HG02588 (cell line): ENCODE measurements around the gene C1orf105.
"Not testable (repeated sequence)": the region's sequence is repeated elsewhere in the genome, so short reads cannot be mapped to it uniquely, and the experiment has no call there.

Experiments
- ATAC-seq: cut with Tn5 transposase; IDR thresholded peaks from one replicate; pipeline ENCODE4 v1.9.1; 2021; ENCODE audit warnings: mild to moderate bottlenecking, moderate library complexity; ENCODE audit not compliant: unreplicated experiment

Gene C1orf105

DNA sequence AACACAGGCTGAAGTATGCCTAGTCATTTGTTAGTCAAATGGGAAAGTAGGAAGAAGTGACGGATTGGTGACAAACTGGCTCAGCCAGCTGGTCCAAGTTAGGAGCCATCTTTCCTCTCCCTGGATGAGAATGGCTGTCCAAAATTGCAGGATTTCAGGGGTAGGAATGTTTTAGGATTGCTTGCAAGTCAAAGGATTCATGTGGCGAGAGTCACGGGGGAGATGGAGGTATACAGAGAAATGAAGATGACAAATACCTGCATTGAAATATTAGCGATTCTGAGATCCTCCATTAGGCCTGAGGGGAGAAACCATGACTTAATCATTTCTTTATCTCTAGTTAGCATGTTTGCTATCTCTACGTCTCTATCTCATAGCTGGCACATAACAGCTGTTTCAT, 65.1 kb downstream of the C1orf105 start:
- ATAC-seq: no peak

DNA sequence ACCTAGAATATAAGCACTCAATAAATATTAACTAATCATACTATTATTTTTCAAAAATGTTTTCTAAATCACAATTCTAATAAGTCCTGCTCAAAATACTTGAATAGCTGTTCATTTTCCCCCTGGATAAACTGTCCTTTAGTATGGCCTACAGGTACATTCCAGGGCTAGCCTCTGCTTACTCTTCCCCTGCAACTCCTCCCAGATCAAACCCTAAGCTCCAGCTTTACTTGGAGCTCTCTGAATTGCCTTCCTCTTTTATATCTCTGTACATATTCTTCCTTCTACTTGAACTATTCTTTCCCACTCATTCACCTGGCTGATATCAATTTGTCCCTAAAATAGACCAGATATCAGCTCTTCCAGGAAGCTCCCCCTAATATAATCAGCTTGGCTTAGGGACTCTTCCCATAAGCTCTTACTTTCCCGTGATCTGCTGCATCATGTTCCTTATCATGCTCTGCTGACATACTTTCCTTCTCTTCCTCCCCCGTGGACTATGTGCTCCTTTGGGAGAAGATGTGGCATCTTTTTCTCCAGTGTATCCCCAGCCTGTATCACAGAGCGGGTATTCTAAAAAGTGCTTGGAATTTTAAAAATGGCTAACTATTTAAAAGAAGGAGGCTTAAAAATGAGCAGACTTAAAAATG, 66.4 kb downstream of the C1orf105 start:
- ATAC-seq: no peak

DNA sequence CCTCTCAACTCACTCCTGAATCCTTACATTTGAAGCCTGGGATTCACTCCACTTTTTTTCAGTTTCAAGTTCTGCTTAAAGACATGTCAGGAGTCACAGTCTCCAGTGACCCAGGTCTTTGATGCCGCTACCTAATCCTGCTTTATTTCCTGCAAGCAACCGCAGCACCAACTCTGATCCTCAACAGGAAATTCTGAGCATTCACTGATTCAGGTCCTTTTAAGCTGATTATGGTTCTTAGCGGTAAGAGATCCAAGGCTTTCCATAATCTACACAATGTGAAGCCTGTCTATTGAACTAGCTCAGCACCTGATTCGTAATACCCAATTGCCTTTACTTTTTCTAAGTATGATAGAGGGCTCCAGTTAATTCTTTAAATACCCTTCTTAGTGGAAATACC, 67.1 kb downstream of the C1orf105 start:
- no peak for ATAC-seq

DNA sequence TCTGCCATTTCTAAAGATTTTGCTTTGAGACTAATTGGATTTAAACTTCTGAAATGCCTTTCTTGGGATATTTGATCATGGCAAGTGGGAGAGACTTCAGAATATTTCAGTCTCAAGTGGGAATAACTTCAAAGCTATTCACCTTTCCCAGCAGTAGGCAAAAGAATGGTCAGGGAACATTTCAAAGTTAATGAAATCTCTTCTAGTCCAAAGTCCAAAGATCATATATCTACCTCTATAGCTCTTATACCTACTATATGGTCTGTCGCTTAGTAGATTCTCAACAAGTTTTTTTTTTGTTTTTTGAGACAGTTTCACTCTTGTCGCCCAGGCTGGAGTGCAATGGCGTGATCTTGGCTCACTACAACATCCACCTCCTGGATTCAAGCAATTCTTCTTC, 67.9 kb downstream of the C1orf105 start:
- no peak for ATAC-seq

DNA sequence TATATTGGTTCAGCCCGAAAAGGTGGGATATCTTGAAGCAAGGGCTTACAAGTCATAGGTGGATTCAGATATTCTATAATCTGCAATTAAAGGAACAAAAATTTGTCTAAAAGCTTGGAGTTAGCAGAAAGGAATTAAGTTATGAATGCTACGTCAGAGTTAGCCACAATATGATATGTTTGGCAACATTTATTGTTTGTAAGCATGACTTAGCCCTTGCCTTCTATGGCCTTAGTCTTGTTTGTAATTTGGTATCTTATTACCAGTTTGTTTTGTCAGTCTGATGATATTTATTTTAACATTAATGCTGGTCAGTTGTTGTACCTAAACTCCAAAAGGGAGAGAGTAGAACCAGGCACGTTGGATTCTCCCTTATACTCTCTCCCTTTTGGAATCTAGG, 69.4 kb downstream of the C1orf105 start:
- ATAC-seq: no peak

DNA sequence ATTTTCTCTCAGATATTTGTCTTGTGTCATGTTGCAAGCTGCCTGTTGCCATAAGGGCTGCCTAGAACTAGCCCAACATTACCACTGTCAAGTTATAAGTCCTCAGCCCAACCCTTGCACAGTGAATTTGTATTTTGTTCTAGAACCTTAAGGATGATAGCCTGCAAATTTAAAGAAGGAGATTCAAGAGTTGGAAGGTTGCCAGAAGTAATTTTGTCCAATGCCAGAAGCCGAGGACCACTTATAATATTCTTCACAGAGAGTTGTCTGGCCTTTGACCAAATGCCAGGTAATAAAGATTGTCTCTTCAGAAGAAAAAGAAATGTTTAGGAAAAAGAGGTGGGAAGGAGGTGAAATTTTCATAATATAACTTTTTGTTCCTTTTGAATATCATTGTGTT, 71.9 kb downstream of the C1orf105 start:
- ATAC-seq: no peak

DNA sequence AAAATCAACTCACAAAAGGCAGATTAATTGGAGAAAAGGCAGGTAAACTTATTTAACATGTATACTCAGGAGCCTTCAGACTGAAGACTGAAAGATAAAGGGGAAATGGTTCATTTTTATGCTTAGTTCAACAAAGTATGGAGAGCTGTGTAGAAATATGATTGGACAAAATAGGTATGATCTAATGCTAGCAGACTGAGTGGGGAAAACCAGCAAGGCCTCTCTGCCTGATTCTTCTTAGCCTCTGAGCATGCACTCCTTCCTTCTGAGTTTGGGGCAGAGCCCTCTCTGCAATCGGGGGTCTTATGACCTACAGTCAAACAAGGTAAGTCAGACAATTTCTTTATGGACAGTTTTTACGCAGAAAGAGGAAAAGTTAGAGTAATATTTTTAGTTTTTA, 73.7 kb downstream of the C1orf105 start:
- ATAC-seq: no peak

DNA sequence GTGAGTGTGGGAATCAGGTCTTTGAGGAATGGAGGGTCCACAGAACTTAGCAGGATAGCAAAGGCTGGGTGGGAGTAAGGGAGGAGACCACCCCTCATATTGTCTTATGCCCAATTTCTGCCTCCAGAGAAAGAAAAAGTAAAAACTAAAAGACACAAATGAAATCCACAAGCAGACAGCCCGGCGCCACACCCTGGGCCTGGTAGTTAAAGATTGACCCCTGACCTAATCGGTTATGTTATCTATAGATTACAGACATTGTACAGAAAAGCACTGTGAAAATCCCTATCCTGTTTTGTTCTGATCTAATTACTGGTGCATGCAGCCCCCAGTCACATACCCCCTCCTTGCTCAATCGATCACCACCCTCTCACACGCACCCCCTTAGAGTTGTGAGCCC, 75.6 kb downstream of the C1orf105 start:
- ATAC-seq: not testable (repeated sequence)

DNA sequence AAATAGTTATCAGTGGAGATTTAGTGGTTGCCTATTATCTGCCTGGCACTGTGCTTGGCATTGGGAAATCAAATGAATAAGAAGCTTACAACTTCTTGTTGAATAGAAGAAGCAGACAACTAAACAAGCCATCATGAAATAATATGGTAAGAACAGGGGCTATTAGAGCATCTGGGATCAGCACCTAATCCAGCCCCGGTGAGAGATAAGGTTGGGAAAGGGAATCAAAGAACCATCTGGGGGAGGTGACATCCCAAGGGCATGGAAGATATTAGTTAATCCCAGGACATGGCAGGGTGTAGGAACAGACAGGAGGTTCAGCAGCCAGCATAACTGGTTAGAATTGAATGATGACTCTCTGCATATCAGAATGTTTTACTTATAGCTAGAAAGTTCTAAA, 76.2 kb downstream of the C1orf105 start:
- no peak for ATAC-seq

DNA sequence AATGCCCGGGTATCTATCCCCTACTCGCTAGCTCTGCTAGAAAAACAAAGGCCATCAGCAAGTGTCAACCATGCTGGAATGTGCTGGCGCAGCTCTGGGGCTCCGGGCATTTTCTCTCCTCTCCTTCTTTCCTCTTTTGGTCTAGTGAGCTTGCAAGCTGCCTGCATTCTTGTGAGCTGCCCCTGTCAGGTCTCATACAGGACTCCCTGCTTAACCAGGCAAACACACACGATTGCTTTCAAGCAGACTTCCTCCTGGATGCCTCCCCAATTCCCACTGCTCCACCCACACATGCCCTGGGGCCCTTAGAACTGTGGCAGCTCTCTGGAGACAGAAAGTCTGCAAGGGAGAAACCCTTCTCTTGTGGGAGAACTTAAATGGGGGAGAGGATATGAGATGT, 76.7 kb downstream of the C1orf105 start:
- no peak for ATAC-seq

DNA sequence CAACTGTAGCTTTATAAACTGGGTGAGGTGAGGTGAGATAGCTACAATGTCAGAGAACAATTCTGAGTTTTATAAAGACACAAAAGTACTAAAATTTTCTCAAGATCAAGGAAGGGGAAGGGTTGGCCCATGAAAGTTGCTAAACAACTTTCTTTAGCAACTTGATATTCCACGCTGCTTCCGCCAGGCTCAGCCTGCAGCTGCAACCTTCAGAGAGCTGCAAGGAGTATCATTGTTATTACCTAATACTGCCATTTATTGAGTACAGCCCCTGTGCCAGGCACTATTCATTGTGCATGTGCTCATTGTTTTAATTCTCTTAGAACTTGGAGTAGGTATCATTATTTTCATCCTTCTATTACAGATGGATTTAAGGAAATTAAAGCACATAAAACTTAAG, 78.4 kb downstream of the C1orf105 start:
- ATAC-seq: no peak

DNA sequence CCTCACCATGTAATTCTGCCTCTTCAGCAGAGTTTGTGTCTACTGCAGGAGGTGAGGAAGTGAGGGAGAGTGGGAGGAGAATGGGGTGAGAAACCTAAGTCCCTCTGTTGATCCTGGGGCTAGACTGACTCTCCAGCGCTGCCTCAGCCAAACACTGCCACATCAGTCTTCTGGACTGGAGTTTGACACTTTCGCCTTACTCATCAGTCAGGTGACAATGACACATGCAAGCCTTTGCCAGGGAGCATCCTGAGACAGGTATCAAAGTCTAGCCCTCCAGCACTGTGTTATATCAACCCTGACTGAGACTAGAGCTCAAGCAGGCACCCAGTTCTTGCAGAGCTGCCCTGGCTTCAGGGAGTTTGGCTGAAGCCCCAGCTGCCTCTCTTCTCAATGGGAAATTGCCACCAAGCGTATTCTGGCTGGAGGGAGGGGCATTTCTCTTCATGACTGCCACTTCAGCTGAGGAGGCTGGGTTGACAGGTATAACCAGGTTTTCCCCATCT, 79.2 kb downstream of the C1orf105 start:
- no peak for ATAC-seq

DNA sequence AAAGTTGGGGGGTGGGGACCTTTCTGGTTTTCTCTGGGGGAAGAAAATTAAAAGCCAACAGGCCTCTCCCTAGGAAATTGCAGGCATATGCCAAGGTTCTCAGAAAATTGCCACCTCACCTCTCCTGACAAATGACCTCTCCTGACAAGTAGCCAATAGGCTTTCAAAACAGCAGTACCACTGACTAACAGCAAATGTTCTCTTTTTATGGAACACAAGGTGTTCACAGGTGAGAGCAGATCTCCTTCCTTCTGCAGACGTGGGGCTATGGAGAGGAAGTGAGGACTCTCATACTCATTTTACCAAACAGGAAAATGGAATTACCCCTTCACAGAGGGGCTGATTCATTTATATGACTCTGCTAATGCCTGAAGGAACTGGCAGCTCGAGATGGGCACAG, 79.7 kb downstream of the C1orf105 start:
- no peak for ATAC-seq

DNA sequence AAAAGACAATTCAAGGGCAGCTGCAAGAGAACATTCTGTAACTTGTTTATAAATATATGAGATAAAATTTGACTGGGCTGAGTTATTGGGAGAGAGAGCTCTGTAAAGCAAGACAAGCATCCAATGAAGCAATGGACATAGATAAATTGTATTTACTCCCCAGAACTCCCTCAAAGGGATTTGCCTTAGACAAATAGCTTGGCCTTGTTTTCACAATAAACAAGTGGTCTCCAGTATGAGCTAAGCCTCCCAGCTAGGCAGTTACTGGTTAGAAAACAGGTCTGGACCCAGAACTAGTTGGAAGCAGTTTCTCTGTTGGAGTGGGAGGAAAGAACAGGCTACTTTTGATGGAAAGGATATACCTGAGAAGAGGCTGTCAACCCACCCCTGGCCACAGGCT, 87.3 kb downstream of the C1orf105 start:
- no peak for ATAC-seq

DNA sequence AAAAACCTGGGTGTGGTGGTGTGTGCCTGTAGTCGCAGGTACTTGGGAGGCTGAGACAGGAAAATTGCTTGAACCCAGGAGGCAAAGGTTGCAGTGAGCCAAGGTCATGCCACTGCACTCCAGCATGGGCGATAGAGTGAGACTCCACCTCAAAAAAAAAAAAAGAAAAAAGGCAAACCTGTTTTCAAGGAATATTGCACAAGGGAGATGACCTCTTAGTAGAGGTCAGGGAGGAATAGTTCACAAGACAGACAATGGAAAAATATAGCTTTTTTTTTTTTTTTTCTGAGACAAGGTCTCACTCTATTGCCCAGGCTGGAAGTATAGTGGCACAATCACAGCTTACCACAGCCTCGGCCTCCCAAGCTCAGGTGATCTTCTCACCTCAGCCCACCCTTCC, 90.0 kb downstream of the C1orf105 start:
- no peak for ATAC-seq

DNA sequence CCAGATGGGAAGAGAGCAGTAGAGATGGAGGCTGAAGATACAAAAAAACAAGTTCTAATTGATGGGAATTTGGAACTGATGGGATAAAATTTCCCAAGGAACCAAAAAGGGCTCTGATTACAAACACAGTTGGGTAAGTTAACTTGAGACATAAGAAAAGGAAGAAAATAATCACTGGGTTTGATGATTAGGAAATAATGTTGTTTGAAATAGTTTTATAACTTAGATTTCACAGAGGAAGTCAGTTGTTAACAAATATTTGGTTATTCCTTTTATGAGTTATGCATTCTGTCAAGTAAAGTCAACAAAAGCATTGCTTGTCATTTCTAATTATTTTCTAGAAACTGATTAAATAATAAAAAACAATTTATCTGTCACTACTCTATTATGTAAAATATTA, 92.1 kb downstream of the C1orf105 start:
- no peak for ATAC-seq

DNA sequence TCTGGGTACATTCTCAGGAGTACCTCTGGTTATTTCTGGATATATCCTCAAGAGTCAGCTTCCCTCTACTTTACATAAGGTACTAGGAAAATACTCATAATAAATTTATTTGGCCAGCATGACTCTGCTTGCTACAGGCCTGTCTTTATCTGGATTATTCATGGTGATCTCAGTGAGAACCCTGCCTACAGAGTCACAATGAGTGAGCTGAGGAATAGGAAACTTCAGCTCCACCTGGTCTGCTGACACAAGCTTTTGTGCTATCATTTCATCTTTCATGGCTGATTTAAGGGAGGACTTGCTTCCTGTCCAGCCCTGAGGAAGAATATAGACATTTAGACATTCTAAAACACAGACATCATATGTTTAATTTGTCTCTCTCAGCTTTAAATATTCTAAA, 93.0 kb downstream of the C1orf105 start:
- no peak for ATAC-seq

DNA sequence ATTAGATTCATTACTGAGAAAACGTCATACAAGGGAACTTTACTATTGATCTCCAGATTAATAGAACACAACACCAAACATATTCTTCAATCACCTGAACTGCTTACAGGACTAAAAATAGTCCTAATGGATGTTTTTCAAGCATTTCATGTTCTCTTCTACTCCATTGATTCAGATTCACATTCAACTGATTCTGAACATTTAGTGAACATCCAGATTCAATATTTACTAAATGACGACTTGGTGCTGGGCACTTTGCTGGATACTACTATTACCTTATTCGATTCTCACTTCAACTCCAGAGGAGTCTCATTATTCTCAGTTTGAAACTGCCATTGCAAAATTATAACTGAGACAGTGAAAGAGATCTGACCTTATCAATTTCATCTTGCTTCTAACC, 93.6 kb downstream of the C1orf105 start:
- ATAC-seq: no peak

DNA sequence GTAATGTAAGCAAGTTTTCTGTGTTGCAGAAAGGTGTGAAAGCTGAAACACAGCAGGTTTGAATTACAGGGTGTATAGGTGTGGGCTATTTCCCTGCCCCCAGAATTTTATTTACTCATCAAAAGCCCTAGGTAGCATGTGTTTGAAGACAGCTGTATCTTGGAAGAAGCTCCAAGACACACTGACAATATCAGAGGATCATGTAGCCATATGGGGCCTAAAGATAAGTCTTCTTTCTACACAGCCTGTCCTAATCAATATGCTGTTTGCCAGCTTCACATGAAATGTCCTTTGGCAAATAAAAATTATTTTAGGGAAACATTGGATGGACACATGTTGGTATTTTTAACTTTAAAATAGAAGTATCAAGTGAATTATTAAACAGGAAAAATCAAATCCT, 95.0 kb downstream of the C1orf105 start:
- ATAC-seq: no peak

DNA sequence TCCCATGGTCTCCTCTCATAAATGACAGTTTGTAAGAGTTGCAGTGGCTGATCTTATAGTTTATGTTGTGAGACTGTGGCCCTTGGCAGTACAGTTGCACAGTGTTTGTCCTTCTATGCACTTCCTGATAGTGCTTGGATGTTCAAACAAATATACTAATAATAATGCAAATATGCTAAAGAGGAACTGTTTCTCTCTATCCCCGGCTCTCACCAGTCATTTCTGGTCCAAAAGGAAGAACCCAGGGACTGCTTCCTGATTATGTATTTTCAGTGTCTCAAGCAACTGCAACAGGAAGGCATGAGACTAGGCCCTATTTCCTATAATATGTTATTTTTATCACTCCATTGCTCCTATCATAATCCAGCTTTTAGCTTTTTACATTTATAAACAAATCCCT, 95.4 kb downstream of the C1orf105 start:
- ATAC-seq: no peak

DNA sequence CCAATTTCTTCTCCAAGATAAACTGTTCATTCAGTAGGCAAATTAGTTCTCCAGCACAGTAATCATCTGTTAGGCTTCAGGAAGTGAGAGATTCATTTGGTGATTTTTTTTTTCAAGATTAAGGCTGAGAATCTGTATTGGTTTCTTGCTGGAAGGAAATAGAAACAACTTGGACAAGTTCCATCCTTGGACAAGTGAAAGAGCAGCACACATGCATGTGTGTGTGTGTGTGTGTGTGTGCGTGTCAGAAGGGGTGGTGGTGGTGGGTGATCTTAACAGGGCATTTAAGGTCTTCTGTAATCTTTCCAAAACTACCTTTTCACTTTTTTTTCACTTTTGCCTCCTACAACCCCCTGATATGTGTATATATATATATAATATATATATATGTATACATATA, 96.6 kb downstream of the C1orf105 start:
- ATAC-seq: no peak

DNA sequence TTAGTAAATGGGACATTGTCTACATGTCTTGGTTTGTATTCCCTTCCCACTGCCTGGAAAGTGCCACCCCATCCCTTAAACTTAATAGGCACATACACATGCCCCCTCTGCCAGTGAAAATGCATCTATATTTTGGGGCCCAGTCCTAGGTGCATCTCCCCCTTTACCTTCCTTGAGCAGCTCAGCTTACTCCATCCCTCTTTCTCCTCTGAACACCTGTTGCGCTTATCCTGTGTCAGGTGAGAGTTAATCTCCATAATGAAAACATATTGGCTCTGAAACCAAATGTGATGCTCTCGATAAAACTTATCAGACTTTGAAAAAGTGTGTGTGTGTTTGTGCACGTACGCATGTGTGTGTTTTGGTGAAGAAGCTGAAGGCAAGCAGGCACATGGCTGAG, 97.1 kb downstream of the C1orf105 start:
- no peak for ATAC-seq
